ENCODE results near the gene ZNF445.
"Not testable (repeated sequence)": the region's sequence is repeated elsewhere in the genome, so short reads cannot be mapped to it uniquely, and the experiment has no call there.

The ZNF445 gene

GRCh38 chr3:44409640-44410410 is 67.6 kb downstream of the ZNF445 start:
- DNase-seq (ENCODE audit: low spot score): no peak
- no peak for TF ChIP-seq CTCF (IDR thresholded peaks at IDR 0.05; ENCODE audit: extremely low read depth, missing control alignments)

GRCh38 chr3:44402548-44402947 is 74.9 kb downstream of the ZNF445 start:
- no peak for DNase-seq (ENCODE audit: low spot score)

GRCh38 chr3:44400771-44401170 is 76.7 kb downstream of the ZNF445 start:
- no peak for DNase-seq (ENCODE audit: low spot score)
- TF ChIP-seq CTCF (IDR thresholded peaks at IDR 0.05; ENCODE audit: extremely low read depth, missing control alignments): no peak

More at GRCh38 chr3:44402548-44402947, 74.9 kb downstream of the ZNF445 start:
- TF ChIP-seq CTCF (IDR thresholded peaks at IDR 0.05; ENCODE audit: extremely low read depth, missing control alignments): no peak

- TF ChIP-seq CTCF (IDR thresholded peaks at IDR 0.05; ENCODE audit: extremely low read depth, missing control alignments): no peak
- DNase-seq (ENCODE audit: low spot score): no peak
Observed at GRCh38 chr3:44398853-44399252, 78.6 kb downstream of the ZNF445 start.

GRCh38 chr3:44398271-44398670 is 79.2 kb downstream of the ZNF445 start:
- not testable (repeated sequence) for DNase-seq (ENCODE audit: low spot score)

GRCh38 chr3:44396200-44397171 is 81.0 kb downstream of the ZNF445 start:
- no peak for TF ChIP-seq CTCF (IDR thresholded peaks at IDR 0.05; ENCODE audit: extremely low read depth, missing control alignments)
- no peak for DNase-seq (ENCODE audit: low spot score)

- TF ChIP-seq CTCF (IDR thresholded peaks at IDR 0.05; ENCODE audit: extremely low read depth, missing control alignments): no peak
- DNase-seq (ENCODE audit: low spot score): no peak
Observed at GRCh38 chr3:44395714-44396113, 81.8 kb downstream of the ZNF445 start.

Measured in GM20000 (cell line).